RWPE2 (cell line): ENCODE results near the gene HSP90AB1.

ENCODE experiments used
- ATAC-seq: fragments of 200-7000 bp; cut with Tn5 transposase; 3 replicates; pipeline ENCODE4 v1.9.1; 2021; ENCODE audit warnings: low read depth
- DNase-seq: peaks from one replicate; pipeline ENCODE4 v3.0.0-alpha.2; 2020; ENCODE audit warnings: low spot score
- H3K27ac ChIP-seq: fragments of 450-650 bp; 2 replicates; pipeline ENCODE4 v1.5.1; 2017; ENCODE audit warnings: mild to moderate bottlenecking; ENCODE audit not compliant: poor library complexity, severe bottlenecking
- H3K27me3 ChIP-seq: fragments of 250-450 bp; sonication (Bioruptor Pico); 2 replicates; pipeline ENCODE4 v1.5.1; 2021; ENCODE audit warnings: mild to moderate bottlenecking, moderate library complexity; ENCODE audit not compliant: insufficient read depth, poor library complexity, severe bottlenecking
- H3K36me3 ChIP-seq: fragments of 250-450 bp; sonication (Bioruptor Pico); 2 replicates; pipeline ENCODE4 v1.5.1; 2020; ENCODE audit warnings: low read depth, mild to moderate bottlenecking, moderate library complexity
- H3K4me1 ChIP-seq: fragments of 250-450 bp; sonication (Bioruptor Pico); 2 replicates; pipeline ENCODE4 v1.5.1; 2021; ENCODE audit warnings: mild to moderate bottlenecking, moderate library complexity; ENCODE audit not compliant: insufficient read depth, poor library complexity, severe bottlenecking
- H3K4me3 ChIP-seq: fragments of 250-450 bp; sonication (Bioruptor Pico); 2 replicates; pipeline ENCODE4 v1.5.1; 2021; ENCODE audit warnings: mild to moderate bottlenecking, moderate library complexity; ENCODE audit not compliant: severe bottlenecking
- H3K9me3 ChIP-seq: fragments of 250-450 bp; sonication (Bioruptor Pico); 2 replicates; pipeline ENCODE4 v1.5.1; 2021; ENCODE audit warnings: mild to moderate bottlenecking, moderate library complexity; ENCODE audit not compliant: severe bottlenecking
- CTCF ChIP-seq: fragments of 450-650 bp; IDR thresholded peaks from one replicate; pipeline ENCODE4 v1.5.1; 2017; ENCODE audit warnings: mild to moderate bottlenecking, moderate library complexity; ENCODE audit not compliant: poor library complexity, severe bottlenecking

Gene HSP90AB1

GRCh38 chr6:44267252-44267651 is 20.4 kb downstream of the HSP90AB1 start:
- no peaks in the 10 kb centered on the region for H3K9me3 ChIP-seq
- no peak overlapping the region for H3K4me3 ChIP-seq
- H3K27me3 ChIP-seq, result peaks cover 20% of the 10 kb centered on the region
- no peak overlapping the region for H3K27ac ChIP-seq
- no peak for ATAC-seq
- DNase-seq, result no peak
- no peak for TF ChIP-seq CTCF
- peaks cover 18% of the 10 kb centered on the region for H3K4me1 ChIP-seq
- H3K36me3 ChIP-seq, result no peaks in the 10 kb centered on the region

GRCh38 chr6:44268095-44268628 is 21.3 kb downstream of the HSP90AB1 start:
- DNase-seq (no peak), ATAC-seq (peak; percentile 21; the same call in 1 of the 3 replicates)
- H3K27ac ChIP-seq, result no peak overlapping the region
- H3K27me3 ChIP-seq, result peaks cover 25% of the 10 kb centered on the region
- H3K9me3 ChIP-seq, result no peaks in the 10 kb centered on the region
- H3K36me3 ChIP-seq, result no peaks in the 10 kb centered on the region
- TF ChIP-seq CTCF, result peak; percentile 92
- no peak overlapping the region for H3K4me3 ChIP-seq
- peaks cover 14% of the 10 kb centered on the region for H3K4me1 ChIP-seq

GRCh38 chr6:44269178-44269920 is 22.4 kb downstream of the HSP90AB1 start:
- TF ChIP-seq CTCF, result no peak

GRCh38 chr6:44269921-44270525 is 23.1 kb downstream of the HSP90AB1 start, which contains the start of gene TMEM151B:
TMEM151B (plus strand) TSS chr6:44270450; CDS start chr6:44270743, 293 bp downstream.
- no peak for ATAC-seq
- peak within 1 kb of the TSS; percentile 32 for H3K4me3 ChIP-seq
- H3K9me3 ChIP-seq, result no peaks in the 10 kb centered on the region
- H3K4me1 ChIP-seq, result no peaks in the 10 kb centered on the region
- no peak for DNase-seq
- H3K27ac ChIP-seq, result no peak within 1 kb of the TSS
- peaks cover 25% of the 10 kb centered on the region for H3K27me3 ChIP-seq
- TF ChIP-seq CTCF, result no peak
- H3K36me3 ChIP-seq, result no peaks in the 10 kb centered on the region

More at GRCh38 chr6:44269178-44269920, 22.4 kb downstream of the HSP90AB1 start:
- peaks cover 25% of the 10 kb centered on the region for H3K27me3 ChIP-seq
- no peak for DNase-seq
- no peak overlapping the region for H3K27ac ChIP-seq
- no peaks in the 10 kb centered on the region for H3K9me3 ChIP-seq
- H3K36me3 ChIP-seq, result no peaks in the 10 kb centered on the region
- peaks cover 2% of the 10 kb centered on the region for H3K4me1 ChIP-seq
- H3K4me3 ChIP-seq, result no peak overlapping the region
- no peak for ATAC-seq
